Right renal cortex interstitium (tissue), 3 donors: ENCODE measurements around the gene PABPN1L. TPM values are rescaled to one million over a fixed set of nuclear protein-coding genes. Genes with fewer than 3 reads are reported as not detected.

Experiments
- DNase-seq, 3 donors: peaks; one replicate each; pipeline ENCODE4 v3.0.0-alpha.2; 2013; ENCODE audit warnings: low read depth in 3 of 3, low spot score in 2 of 3
- polyA plus RNA-seq, 3 donors: library from polyadenylated mRNA; unstranded; fragments of 120-200 nt; gene quantifications; one replicate each; pipeline ENCODE4 v1.2.1, GENCODE V29; 2013; ENCODE audit not compliant: insufficient read length in 3 of 3

PABPN1L gene
- polyA plus RNA-seq, 3 donors, result not detected

DNA sequence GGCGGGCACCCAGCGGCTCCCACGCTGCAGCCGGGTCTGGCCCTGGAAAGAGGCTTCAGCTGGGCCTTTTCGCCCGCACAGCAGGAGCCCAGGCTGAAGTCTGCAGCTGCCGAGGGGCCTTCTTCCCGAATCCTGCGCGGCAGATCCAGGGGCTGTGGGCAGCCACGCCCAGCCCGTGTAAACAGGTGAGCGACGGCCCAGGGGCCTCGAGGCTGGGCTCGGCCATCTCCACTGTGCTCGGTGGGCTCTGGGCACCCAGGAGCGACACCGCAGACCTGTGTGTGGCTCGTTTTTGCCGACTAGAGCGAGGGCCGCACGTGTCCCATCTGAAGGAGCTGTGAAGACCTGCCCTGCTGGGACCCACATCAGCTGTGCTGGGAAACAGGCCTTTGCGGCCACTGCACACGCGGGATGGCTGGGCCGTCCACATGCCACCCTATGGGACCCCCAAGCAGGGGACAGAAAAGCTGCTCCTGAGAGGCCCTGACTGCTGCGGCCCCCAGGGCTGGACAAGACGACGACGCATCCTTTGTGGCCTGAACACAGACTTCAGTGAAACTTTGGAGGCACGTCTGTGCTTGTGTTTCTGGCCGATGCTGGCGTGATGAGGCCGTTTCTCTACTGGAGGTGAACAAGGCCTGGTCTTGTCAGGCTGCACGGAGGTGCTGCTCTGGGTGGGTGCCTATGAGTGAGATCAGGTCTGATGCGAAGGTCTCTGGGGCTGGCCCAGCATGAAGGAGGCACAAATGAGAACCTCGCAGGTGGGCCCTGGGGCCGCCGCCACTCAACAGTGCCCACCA lies 49.5 kb downstream of the PABPN1L start:
- no peak for DNase-seq

DNA sequence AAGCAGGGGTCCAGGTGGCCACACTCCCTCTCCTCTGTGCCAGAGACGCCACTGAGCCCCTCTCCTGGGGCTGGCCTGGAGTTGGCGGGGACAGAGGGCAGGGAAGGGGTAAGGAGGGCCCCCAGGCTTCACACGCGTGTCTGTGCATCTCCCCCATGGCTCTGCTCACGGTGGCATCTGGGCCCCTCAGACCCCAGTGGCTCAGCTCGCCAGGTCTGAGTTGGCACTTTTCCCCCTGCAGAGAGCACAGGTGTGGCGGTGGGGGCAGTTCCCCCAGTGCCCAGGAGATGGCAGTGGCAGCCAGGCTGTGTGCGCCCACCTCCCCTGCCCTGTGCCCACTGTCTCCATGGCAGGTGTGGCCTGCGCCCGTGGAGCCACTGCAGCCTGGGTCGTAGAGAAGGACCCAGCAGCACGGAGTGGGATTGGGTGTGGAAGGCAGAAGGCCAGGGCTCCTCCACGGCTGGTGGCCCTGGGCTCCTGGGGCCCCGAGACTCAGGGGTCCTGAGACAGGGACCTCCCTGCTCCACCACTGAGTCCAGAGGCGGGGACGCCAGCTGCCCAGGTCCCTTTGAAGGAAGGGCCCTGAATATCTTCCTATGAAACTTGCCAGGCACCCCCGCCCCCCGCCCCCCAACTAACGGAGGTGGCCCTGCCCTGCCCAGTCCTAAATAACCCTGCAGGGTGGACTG lies 50.4 kb downstream of the PABPN1L start:
- DNase-seq, result no peak

DNA sequence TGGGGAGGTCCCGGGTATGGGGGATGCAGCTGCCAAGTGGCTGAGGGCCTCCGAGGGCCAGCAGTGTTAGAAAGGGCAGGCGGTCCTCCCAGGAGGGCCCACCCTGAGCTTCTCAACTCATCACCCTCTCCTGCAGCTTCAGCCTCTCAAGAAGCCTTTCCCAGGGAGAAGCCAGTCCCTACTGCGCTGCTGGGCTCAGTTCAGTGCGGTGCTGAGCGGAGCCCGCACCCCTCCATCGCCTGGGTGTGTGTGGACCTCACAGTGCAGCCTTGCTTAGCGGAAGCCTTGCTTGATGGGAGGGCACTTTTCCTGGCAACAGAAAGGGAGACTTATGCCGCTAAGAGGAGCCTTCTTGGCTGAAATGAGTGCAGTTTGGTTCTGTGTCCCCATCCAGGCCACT lies 51.2 kb downstream of the PABPN1L start:
- no peak for DNase-seq

DNA sequence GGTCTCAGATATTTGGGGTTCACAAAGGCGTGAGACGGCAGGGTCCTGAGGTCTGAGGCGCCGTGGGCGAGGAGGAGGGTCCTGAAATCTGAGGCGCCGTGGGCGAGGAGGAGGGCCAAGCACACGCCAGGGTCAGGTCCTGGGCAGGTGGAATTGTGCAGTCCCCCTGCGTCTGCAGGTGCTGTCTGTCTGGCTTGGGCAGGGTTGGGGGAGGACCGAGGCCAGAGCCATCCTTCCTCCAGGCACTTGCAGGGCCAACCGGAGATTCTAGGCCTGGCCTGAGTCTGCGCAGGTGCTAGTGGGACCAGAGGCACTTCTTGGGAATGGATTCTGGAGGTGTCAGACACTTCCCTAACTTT lies 52.3 kb downstream of the PABPN1L start:
- no peak for DNase-seq

Other genes starting within 250 kb of the PABPN1L start
- gene IL17C, start 228.1 kb downstream of the PABPN1L start, polyA plus RNA-seq, result not detected
- gene CYBA, start 215.6 kb downstream of the PABPN1L start, polyA plus RNA-seq, result 100 to 1,000 TPM in 1 of 3 donors, 10 to 100 TPM in 2; 71.7 to 102 (median 87.1) TPM
- gene MVD, start 203.6 kb downstream of the PABPN1L start, polyA plus RNA-seq, result 10 to 100 TPM; 21.6 to 24.3 (median 24.0) TPM
- under 1 TPM; 0.42 to 0.62 (median 0.47) TPM for gene SNAI3, start 180.2 kb downstream of the PABPN1L start, polyA plus RNA-seq
- gene RNF166, start 160.3 kb downstream of the PABPN1L start, polyA plus RNA-seq, result 10 to 100 TPM; 13.2 to 15.2 (median 14.2) TPM
- 10 to 100 TPM in 2 of 3 donors, 1 to 10 TPM in 1; 8.7 to 11.2 (median 10.1) TPM for gene CTU2, start 160.2 kb downstream of the PABPN1L start, polyA plus RNA-seq
- 10 to 100 TPM; 22.6 to 33.4 (median 25.0) TPM for gene PIEZO1, start 81.4 kb downstream of the PABPN1L start, polyA plus RNA-seq
- gene CDT1, start 62.9 kb downstream of the PABPN1L start, polyA plus RNA-seq, result 10 to 100 TPM in 2 of 3 donors, 1 to 10 TPM in 1; 9.7 to 13.7 (median 10.5) TPM
- 10 to 100 TPM; 67.9 to 78.8 (median 68.8) TPM for gene APRT, start 54.7 kb downstream of the PABPN1L start, polyA plus RNA-seq
- gene GALNS, start 9.7 kb downstream of the PABPN1L start, polyA plus RNA-seq, result 10 to 100 TPM; 17.1 to 19.2 (median 18.6) TPM
- 100 to 1,000 TPM in 1 of 3 donors, 10 to 100 TPM in 2; 82.1 to 103 (median 89.1) TPM for gene TRAPPC2L, start 9.5 kb downstream of the PABPN1L start, polyA plus RNA-seq
- gene CBFA2T3, start 110.5 kb upstream of the PABPN1L start, polyA plus RNA-seq, result 1 to 10 TPM; 1.7 to 2.0 (median 2.0) TPM
- gene ACSF3, start 227.2 kb upstream of the PABPN1L start, polyA plus RNA-seq, result 10 to 100 TPM; 24.4 to 31.2 (median 30.6) TPM